AG09309 (cell line): ENCODE results near the gene EDDM3A.
"Not testable (repeated sequence)": the region's sequence is repeated elsewhere in the genome, so short reads cannot be mapped to it uniquely, and the experiment has no call there.

ENCODE experiments used
- DNase-seq: peaks from one replicate; pipeline ENCODE4 v3.0.0-alpha.2; 2010; ENCODE audit warnings: low read depth
- H3K4me3 ChIP-seq: 2 replicates; pipeline ENCODE4 v1.5.1; 2011; ENCODE audit warnings: mild to moderate bottlenecking, low read depth, low read length, moderate library complexity; ENCODE audit not compliant: control insufficient read depth
- CTCF ChIP-seq: IDR thresholded peaks from 2 replicates; pipeline ENCODE4 v1.5.1; 2011; ENCODE audit warnings: mild to moderate bottlenecking, low read depth, low read length, inconsistent platforms; ENCODE audit not compliant: insufficient read depth, control insufficient read depth; ENCODE audit errors: missing control alignments

EDDM3A gene

GRCh38 chr14:20732477-20732876 lies 13.2 kb upstream of the EDDM3A start:
- no peak overlapping the region for H3K4me3 ChIP-seq
- TF ChIP-seq CTCF: no peak
- no peak for DNase-seq

- TF ChIP-seq CTCF: no peak
- no peak for DNase-seq
- H3K4me3 ChIP-seq: no peak overlapping the region
Measured at GRCh38 chr14:20732979-20733635, 12.6 kb upstream of the EDDM3A start.

GRCh38 chr14:20733684-20734429 lies 11.8 kb upstream of the EDDM3A start:
- no peak for DNase-seq
- TF ChIP-seq CTCF: no peak
- H3K4me3 ChIP-seq: no peak overlapping the region

- TF ChIP-seq CTCF: no peak
- no peak for DNase-seq
- no peak overlapping the region for H3K4me3 ChIP-seq
Measured at GRCh38 chr14:20734430-20734806, 11.3 kb upstream of the EDDM3A start.

- H3K4me3 ChIP-seq, DNase-seq: not testable (repeated sequence)
Measured at GRCh38 chr14:20738292-20738691, 7.4 kb upstream of the EDDM3A start.

GRCh38 chr14:20742132-20742531 lies 3.6 kb upstream of the EDDM3A start:
- DNase-seq: no peak
- no peak for TF ChIP-seq CTCF
- H3K4me3 ChIP-seq: no peak overlapping the region

GRCh38 chr14:20743556-20743955 lies 2.1 kb upstream of the EDDM3A start:
- no peak for DNase-seq
- no peak overlapping the region for H3K4me3 ChIP-seq
- TF ChIP-seq CTCF: no peak
